ENCODE measurements around the gene USP2.

The USP2 gene

GRCh38 chr11:119342362-119343130 is 38.9 kb downstream of the USP2 start:
- H3K27me3 ChIP-seq (ENCODE audit: control insufficient read depth in 2 of 2, insufficient read depth in 2 of 2, low read length in 2 of 2), result peaks cover 11 to 19% of the 10 kb centered on the region in 2 donors
- no peak overlapping the region for H3K4me3 ChIP-seq (ENCODE audit: low read length in 2 of 2)
- no peak overlapping the region for H3K27ac ChIP-seq (ENCODE audit: low read depth in 2 of 2, low read length in 2 of 2)
- peaks cover 13 to 16% of the 10 kb centered on the region in 2 donors for H3K4me1 ChIP-seq (ENCODE audit: control insufficient read depth in 2 of 2, insufficient read depth in 2 of 2, low read length in 2 of 2)
- no peaks in the 10 kb centered on the region for H3K9me3 ChIP-seq (ENCODE audit: control insufficient read depth in 2 of 2, low read length in 2 of 2)
- H3K9ac ChIP-seq (ENCODE audit: low read depth in 1 of 2, low read length in 2 of 2), result no peak overlapping the region
- H3K36me3 ChIP-seq (ENCODE audit: control insufficient read depth in 2 of 2, insufficient read depth in 2 of 2, low read length in 2 of 2), result no peaks in the 10 kb centered on the region

GRCh38 chr11:119342023-119342300 is 39.5 kb downstream of the USP2 start:
- Histone ChIP-seq H3K4me1 (ENCODE audit: control insufficient read depth in 2 of 2, insufficient read depth in 2 of 2, low read length in 2 of 2) (peaks cover 18 to 20% of the 10 kb centered on the region in 2 donors), H3K27me3 (ENCODE audit: control insufficient read depth in 2 of 2, insufficient read depth in 2 of 2, low read length in 2 of 2) (peaks cover 11 to 19% of the 10 kb centered on the region in 2 donors), H3K27ac (ENCODE audit: low read depth in 2 of 2, low read length in 2 of 2) (no peak overlapping the region)

GRCh38 chr11:119341222-119342022 is 40.1 kb downstream of the USP2 start:
- Histone ChIP-seq H3K27ac (ENCODE audit: low read depth in 2 of 2, low read length in 2 of 2) (peak overlapping the region in 1 of 2 donors; percentile 78), H3K9ac (ENCODE audit: low read depth in 1 of 2, low read length in 2 of 2) (no peak overlapping the region), H3K36me3 (ENCODE audit: control insufficient read depth in 2 of 2, insufficient read depth in 2 of 2, low read length in 2 of 2) (peaks cover 2 to 3% of the 10 kb centered on the region in 2 donors), H3K4me3 (ENCODE audit: low read length in 2 of 2) (peak overlapping the region in 1 of 2 donors; percentile 47), H3K9me3 (ENCODE audit: control insufficient read depth in 2 of 2, low read length in 2 of 2) (no peaks in the 10 kb centered on the region), H3K4me1 (ENCODE audit: control insufficient read depth in 2 of 2, insufficient read depth in 2 of 2, low read length in 2 of 2) (peaks cover 19 to 20% of the 10 kb centered on the region in 2 donors), H3K27me3 (ENCODE audit: control insufficient read depth in 2 of 2, insufficient read depth in 2 of 2, low read length in 2 of 2) (peaks cover 11 to 19% of the 10 kb centered on the region in 2 donors)

More at GRCh38 chr11:119342023-119342300, 39.5 kb downstream of the USP2 start:
- Histone ChIP-seq H3K9me3 (ENCODE audit: control insufficient read depth in 2 of 2, low read length in 2 of 2) (no peaks in the 10 kb centered on the region), H3K9ac (ENCODE audit: low read depth in 1 of 2, low read length in 2 of 2) (no peak overlapping the region), H3K36me3 (ENCODE audit: control insufficient read depth in 2 of 2, insufficient read depth in 2 of 2, low read length in 2 of 2) (peaks cover 0 to under 1% of the 10 kb centered on the region in 2 donors), H3K4me3 (ENCODE audit: low read length in 2 of 2) (no peak overlapping the region)

- H3K4me3 ChIP-seq (ENCODE audit: low read length in 2 of 2), result peak within 1 kb of the TSS; percentile 56 to 58
- peaks cover 2 to 3% of the 10 kb centered on the region in 2 donors for H3K36me3 ChIP-seq (ENCODE audit: control insufficient read depth in 2 of 2, insufficient read depth in 2 of 2, low read length in 2 of 2)
- H3K27ac ChIP-seq (ENCODE audit: low read depth in 2 of 2, low read length in 2 of 2), result peak within 1 kb of the TSS; percentile 78 to 80
- H3K27me3 ChIP-seq (ENCODE audit: control insufficient read depth in 2 of 2, insufficient read depth in 2 of 2, low read length in 2 of 2), result peaks cover 11 to 19% of the 10 kb centered on the region in 2 donors
- no peaks in the 10 kb centered on the region for H3K9me3 ChIP-seq (ENCODE audit: control insufficient read depth in 2 of 2, low read length in 2 of 2)
- peaks cover 20 to 22% of the 10 kb centered on the region in 2 donors for H3K4me1 ChIP-seq (ENCODE audit: control insufficient read depth in 2 of 2, insufficient read depth in 2 of 2, low read length in 2 of 2)
- peak within 1 kb of the TSS in 1 of 2 donors; percentile 64 for H3K9ac ChIP-seq (ENCODE audit: low read depth in 1 of 2, low read length in 2 of 2)
Observed at GRCh38 chr11:119340335-119341221, 40.9 kb downstream of the USP2 start, which contains the start of gene C1QTNF5. Gene C1QTNF5 (minus strand): TSS chr11:119340883. CDS start chr11:119340397, 486 bp downstream.

- H3K27ac ChIP-seq (ENCODE audit: low read depth in 2 of 2, low read length in 2 of 2), result peak overlapping the region; percentile 78 to 80
- peaks cover 26 to 30% of the 10 kb centered on the region in 2 donors for H3K4me1 ChIP-seq (ENCODE audit: control insufficient read depth in 2 of 2, insufficient read depth in 2 of 2, low read length in 2 of 2)
- H3K9ac ChIP-seq (ENCODE audit: low read depth in 1 of 2, low read length in 2 of 2), result peak overlapping the region; percentile 14 to 64
- peaks cover 2 to 3% of the 10 kb centered on the region in 2 donors for H3K36me3 ChIP-seq (ENCODE audit: control insufficient read depth in 2 of 2, insufficient read depth in 2 of 2, low read length in 2 of 2)
- H3K27me3 ChIP-seq (ENCODE audit: control insufficient read depth in 2 of 2, insufficient read depth in 2 of 2, low read length in 2 of 2), result peaks cover 11 to 19% of the 10 kb centered on the region in 2 donors
- H3K4me3 ChIP-seq (ENCODE audit: low read length in 2 of 2), result peak overlapping the region; percentile 56 to 58
- no peaks in the 10 kb centered on the region for H3K9me3 ChIP-seq (ENCODE audit: control insufficient read depth in 2 of 2, low read length in 2 of 2)
Observed at GRCh38 chr11:119339589-119340334, 41.7 kb downstream of the USP2 start.

- Histone ChIP-seq H3K36me3 (ENCODE audit: control insufficient read depth in 2 of 2, insufficient read depth in 2 of 2, low read length in 2 of 2) (peaks cover 2 to 3% of the 10 kb centered on the region in 2 donors), H3K9ac (ENCODE audit: low read depth in 1 of 2, low read length in 2 of 2) (peak overlapping the region; percentile 14 to 55), H3K27ac (ENCODE audit: low read depth in 2 of 2, low read length in 2 of 2) (peak overlapping the region; percentile 78 to 80), H3K4me3 (ENCODE audit: low read length in 2 of 2) (peak overlapping the region; percentile 56 to 58), H3K4me1 (ENCODE audit: control insufficient read depth in 2 of 2, insufficient read depth in 2 of 2, low read length in 2 of 2) (peaks cover 28 to 30% of the 10 kb centered on the region in 2 donors), H3K9me3 (ENCODE audit: control insufficient read depth in 2 of 2, low read length in 2 of 2) (no peaks in the 10 kb centered on the region), H3K27me3 (ENCODE audit: control insufficient read depth in 2 of 2, insufficient read depth in 2 of 2, low read length in 2 of 2) (peaks cover 11 to 19% of the 10 kb centered on the region in 2 donors)
Observed at GRCh38 chr11:119338965-119339588, 42.4 kb downstream of the USP2 start.

GRCh38 chr11:119338318-119338890 is 43.1 kb downstream of the USP2 start:
- H3K9ac ChIP-seq (ENCODE audit: low read depth in 1 of 2, low read length in 2 of 2), result no peak overlapping the region
- H3K4me1 ChIP-seq (ENCODE audit: control insufficient read depth in 2 of 2, insufficient read depth in 2 of 2, low read length in 2 of 2), result peaks cover 32 to 33% of the 10 kb centered on the region in 2 donors

GRCh38 chr11:119337581-119338317 is 43.7 kb downstream of the USP2 start:
- Histone ChIP-seq H3K4me3 (ENCODE audit: low read length in 2 of 2) (no peak overlapping the region), H3K27me3 (ENCODE audit: control insufficient read depth in 2 of 2, insufficient read depth in 2 of 2, low read length in 2 of 2) (peaks cover 11 to 19% of the 10 kb centered on the region in 2 donors), H3K9me3 (ENCODE audit: control insufficient read depth in 2 of 2, low read length in 2 of 2) (no peaks in the 10 kb centered on the region), H3K4me1 (ENCODE audit: control insufficient read depth in 2 of 2, insufficient read depth in 2 of 2, low read length in 2 of 2) (peaks cover 32 to 33% of the 10 kb centered on the region in 2 donors), H3K36me3 (ENCODE audit: control insufficient read depth in 2 of 2, insufficient read depth in 2 of 2, low read length in 2 of 2) (peaks cover 2 to 3% of the 10 kb centered on the region in 2 donors), H3K9ac (ENCODE audit: low read depth in 1 of 2, low read length in 2 of 2) (no peak overlapping the region), H3K27ac (ENCODE audit: low read depth in 2 of 2, low read length in 2 of 2) (peak overlapping the region; percentile 53 to 58)

More at GRCh38 chr11:119338318-119338890, 43.1 kb downstream of the USP2 start:
- H3K9me3 ChIP-seq (ENCODE audit: control insufficient read depth in 2 of 2, low read length in 2 of 2), result no peaks in the 10 kb centered on the region
- peaks cover 2 to 3% of the 10 kb centered on the region in 2 donors for H3K36me3 ChIP-seq (ENCODE audit: control insufficient read depth in 2 of 2, insufficient read depth in 2 of 2, low read length in 2 of 2)
- H3K4me3 ChIP-seq (ENCODE audit: low read length in 2 of 2), result peak overlapping the region; percentile 37 to 58
- peaks cover 11 to 19% of the 10 kb centered on the region in 2 donors for H3K27me3 ChIP-seq (ENCODE audit: control insufficient read depth in 2 of 2, insufficient read depth in 2 of 2, low read length in 2 of 2)
- H3K27ac ChIP-seq (ENCODE audit: low read depth in 2 of 2, low read length in 2 of 2), result peak overlapping the region; percentile 53 to 80
